ENCODE data around the gene C9orf153.
"Not testable (repeated sequence)": the region's sequence is repeated elsewhere in the genome, so short reads cannot be mapped to it uniquely, and the experiment has no call there.

C9orf153 gene

DNA sequence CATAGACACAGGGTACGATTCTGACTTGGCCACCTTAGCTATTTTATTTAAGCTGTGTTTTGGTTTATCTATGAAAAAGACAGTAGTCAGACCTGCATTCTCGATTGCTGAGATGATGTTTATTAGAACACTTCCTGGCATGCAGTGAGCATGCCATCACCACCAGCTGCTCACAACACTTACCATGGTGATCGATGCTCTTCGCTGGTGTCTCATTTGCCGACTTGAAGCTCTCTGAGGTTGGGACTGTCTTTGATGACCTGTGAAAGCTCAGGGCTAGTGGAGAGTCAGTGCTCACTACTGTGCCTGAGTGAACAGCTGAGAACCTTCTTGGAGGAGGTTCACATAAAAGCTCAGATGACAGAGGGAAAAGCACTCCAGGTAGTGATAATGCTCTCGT lies 4.4 kb upstream of the C9orf153 start:
- DNase-seq (ENCODE audit: low spot score), result no peak

DNA sequence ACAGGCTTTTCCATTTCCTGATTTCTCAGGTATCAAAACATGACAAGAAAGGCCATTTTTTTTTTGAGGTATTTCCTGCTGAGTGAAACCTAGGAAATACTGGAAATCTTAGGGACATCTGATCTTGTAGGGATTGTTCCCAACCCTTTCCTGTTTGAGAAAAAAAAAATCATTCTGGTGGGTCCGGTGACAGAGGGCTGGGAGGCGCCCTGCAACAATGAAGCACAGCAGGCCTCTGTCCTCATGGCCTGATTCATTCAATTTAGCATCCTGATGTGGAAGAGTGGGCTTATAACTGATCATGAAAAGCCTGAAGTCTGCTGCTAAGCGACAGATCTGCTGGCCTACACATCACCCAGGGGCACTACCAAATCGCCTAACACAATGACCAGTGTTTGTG lies 3.0 kb upstream of the C9orf153 start:
- DNase-seq (ENCODE audit: low spot score), result no peak

DNA sequence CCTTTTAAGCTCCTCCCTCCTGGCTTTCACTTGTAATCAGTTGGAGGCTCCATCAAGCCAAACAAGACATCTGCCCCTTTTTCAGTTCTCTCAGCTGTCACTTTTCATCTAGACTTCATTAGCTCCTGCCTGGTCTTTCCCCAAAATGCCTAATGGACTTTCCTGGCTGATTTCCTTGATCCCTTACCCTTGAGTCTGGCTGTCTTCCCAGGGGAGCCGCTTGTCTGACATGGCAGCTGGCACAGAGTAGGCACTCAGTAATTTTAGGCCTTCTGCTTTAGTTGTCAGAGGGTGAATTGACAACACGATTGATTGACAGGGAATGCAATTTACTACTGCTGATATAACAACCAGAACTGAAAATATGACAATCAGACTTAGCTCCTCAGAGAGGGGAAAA lies 2.1 kb downstream of the C9orf153 start:
- no peak for DNase-seq (ENCODE audit: low spot score)

DNA sequence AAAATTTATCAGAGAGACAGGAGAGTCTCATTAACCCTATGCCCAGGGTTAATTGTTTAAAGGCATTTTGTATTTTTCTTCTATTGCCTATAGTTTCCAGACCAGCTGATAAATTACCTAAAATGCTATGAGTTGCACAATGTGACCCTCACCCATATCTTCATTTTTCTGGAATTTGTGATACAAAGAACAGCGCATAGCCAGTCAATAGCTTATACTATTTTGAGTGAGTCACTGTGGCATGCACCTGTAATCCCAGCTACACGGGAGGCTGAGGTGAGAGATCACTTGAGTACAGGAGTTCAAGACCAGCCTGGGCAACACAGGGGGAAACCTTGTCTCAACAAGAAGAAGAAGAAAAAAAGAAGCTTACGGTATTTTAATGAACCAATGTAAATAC lies 2.8 kb downstream of the C9orf153 start:
- no peak for DNase-seq (ENCODE audit: low spot score)

DNA sequence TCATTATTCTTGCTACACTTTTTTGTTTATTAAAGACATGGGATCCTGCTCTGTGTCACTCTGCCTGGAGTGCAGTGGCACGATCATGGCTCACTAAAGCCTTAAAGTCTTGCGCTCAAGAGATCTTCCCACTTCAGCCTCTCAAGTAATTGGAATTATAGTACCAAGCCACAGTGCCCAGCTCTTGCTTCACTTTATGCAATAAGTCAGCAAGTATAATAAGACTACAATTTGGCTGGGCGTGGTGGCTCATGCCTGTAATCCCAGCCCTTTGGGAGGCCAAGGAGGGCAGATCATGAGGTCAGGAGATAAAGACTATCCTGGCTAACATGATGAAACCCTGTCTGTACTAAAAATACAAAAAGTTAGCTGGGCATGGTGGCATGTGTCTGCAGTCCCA lies 5.9 kb downstream of the C9orf153 start:
- DNase-seq (ENCODE audit: low spot score), result no peak

DNA sequence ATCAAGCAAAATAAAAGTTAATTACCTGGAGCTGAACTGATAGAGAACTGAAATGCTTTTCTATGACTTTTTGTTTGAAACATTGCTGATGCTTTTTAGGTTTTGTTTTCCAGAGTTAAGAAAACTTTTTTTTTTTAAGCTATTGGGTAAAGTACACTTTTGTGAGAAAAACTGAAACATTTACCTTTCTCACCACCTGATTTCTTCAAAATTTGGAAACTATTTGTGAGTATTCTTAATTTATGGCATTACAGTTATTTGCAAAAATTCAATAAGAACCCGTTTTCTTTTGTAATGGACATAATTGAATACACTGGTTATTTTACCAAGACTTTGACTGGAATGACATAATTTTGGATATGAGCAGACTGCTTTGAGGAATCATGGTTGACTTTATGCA lies 6.6 kb downstream of the C9orf153 start:
- no peak for DNase-seq (ENCODE audit: low spot score)

DNA sequence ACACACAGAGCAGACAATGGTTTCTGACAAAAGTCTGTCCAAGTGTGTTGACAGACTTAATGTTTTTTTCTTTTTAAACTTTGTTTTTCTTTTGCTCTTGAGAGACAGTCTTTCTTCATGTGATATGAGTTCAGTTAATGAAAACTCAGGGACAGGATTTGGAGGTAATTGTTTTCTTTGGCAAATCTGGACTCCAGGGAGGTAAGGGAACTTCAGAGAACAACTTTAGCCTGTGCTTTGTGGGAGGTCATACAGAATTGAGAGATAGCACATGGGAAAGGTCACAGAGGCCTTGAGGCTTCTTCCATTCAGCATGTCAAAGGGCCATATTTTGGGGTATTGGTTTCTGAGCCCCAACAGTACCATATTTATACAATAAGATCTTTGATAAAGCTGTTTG lies 9.3 kb downstream of the C9orf153 start:
- no peak for DNase-seq (ENCODE audit: low spot score)

DNA sequence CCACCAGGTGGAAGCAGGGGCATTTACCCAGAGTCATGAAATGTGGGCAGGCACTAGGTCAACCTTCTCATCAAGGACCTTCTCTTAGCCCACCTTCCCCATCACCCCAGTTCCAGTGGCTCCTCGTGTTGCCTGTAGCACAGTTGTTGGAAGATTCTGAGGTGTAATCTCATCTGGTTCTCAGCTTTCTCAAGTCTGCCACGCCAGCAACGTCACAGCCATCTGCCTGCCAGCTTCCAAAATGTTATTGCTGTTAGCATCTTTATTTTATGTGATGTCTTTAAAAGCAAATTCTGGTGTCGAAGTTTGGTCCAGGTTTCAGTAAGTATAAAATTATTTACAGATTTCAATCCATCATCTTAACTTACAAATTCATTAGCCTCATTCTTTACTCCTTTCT lies 10.7 kb downstream of the C9orf153 start:
- no peak for DNase-seq (ENCODE audit: low spot score)

DNA sequence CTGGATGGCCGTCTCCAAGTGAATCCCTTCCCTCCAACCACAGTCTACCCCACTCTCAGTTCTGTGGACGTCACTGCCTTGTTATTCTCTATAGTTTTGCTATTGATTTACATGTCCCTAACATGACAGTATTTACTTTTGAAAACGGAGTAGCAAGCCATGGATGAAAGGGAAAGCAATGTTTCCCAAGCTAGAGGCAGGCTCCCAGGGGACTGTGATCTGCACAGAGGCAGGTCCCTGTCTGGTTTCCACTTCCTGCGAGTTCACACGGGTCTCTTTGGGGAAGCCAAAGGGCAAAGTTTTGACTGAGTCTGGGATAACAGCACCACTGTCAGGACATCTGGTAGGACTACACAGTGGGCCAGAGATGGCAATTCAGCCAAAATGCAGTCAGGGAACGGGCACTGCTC lies 12.7 kb downstream of the C9orf153 start:
- no peak for DNase-seq (ENCODE audit: low spot score)

DNA sequence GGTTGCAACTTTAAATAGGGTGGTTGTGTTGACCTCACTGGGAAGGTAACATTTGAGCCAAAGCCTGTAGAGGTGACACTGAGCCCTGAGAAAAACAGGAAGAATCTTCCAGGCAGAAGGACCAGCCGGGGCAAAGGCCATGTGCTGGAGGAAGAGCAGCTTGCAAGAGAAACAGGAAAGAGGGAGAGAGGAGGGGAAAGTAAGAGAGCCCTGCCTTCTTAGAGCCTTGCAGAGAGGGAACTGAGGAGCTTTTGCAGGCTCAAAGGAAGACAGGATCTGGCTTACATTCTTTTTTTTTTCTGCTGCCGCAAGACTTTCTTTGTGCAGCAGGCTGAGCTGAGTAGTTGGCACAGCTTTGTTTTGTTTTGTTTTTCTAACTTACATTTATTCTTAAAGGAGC lies 17.4 kb downstream of the C9orf153 start:
- DNase-seq (ENCODE audit: low spot score), result no peak

DNA sequence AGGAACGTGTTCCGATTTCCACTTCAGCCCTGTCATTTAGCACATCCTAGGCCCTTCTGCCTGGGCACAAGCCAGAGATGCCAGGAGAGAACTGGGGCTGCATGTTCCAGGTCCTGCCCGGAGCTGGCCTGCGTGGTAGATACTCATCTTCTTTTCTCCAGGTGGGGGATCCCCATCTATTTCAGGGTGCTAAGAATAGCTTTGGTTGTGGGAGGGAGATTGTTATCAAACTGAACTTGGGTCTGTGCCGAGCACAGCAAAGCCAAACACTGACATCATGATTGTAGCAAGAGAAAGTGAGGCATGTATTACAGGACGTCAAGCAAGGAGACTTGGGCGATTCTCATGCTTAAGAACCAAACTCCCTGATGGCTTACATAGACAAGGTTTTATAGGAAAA lies 18.2 kb downstream of the C9orf153 start:
- DNase-seq (ENCODE audit: low spot score), result no peak

DNA sequence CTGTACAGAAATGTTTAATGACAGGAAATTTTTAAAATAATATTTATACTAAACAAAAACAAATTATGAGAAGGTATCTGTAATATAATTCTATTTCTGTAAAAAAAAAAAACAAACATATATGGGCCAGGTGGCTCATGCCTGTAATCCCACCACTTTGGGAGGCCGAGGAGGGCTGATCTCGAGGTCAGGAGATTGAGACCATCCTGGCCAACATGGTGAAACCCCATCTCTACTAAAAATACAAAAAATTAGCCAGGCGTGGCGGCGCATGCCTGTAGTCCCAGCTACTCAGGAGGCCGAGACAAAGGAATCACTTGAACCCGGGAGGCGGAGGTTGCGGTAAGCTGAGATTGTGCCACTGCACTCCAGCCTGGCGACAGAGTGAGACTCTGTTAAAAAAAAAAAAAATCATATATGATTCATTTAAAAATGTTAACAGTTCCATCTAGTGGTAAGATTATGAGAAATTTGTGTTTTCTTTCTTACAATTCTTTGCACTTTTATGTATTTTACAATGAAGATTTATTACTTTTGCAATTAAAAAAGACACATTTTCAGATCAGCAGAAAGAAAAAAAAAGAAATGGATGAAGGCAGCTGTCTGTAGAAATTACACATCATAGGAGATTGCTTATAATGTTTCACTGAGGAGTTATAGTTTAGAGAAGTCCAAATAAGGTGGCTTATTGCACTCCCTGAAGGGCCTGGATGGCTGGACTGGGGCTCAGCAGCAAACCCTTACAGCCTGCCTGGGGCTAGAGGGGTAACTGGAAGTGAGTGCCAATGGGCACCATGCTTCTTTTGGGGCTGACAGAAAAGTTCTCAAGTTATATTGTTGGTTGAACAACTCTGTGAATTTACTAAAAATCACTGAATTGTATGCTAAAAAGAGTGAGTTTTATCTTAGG lies 20.3 kb downstream of the C9orf153 start:
- no peak for DNase-seq (ENCODE audit: low spot score)

DNA sequence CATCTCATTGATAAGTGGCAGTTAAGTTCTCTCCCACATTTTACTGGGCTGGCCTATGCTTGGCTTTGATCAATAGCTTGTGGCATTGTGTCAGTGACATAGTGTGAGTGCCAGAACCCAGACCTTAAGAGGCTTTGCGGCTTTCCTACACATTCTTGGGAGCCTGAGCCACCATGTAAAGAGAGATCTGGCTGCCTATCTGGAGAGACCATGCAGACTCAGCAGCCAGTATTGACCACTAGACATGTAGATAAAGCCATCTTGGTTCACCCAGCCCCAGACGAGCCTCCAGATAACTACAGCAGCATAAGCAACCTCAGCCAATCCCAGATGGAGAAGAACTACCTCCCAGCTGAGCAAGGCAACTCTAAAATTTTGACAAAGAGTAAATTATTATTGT lies 28.6 kb downstream of the C9orf153 start:
- DNase-seq (ENCODE audit: low spot score), result no peak

DNA sequence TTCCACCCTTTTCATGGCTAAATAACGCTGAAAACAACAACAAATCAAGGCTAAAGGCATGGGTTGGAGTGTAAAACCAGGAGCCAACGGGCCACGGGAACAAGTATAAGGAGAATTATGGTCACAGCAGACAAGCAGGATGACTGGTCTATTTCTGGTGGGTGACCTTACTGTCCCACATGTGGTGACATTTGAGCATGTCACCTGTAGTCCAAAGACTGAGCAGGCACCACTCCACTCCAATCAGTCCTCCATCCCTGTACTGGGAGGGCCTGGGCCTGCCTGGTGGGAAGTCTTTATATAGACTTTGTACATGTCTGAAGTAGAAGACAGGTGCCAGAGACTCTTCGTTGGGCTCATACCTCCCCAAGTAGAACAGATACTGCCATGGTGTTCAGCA lies 36.8 kb downstream of the C9orf153 start:
- no peak for DNase-seq (ENCODE audit: low spot score)

DNA sequence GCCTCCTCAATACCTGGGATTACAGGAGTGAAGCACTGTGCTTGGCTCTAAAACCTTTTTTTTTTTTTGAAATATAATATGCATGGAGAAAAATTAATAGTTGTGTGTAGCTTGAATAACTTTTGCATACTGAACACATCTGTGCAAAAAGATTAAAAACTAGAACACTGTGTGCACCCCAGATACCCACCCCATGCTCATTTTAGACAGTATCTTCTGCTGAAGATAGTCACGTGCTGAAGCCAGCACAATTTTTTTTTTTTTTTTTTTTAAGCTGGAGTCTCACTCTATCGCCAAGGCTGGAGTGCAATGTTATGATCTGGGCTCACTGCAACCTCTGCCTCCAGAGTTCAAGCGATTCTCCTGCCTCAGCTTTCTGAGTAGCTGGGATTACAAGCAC lies 39.9 kb downstream of the C9orf153 start:
- no peak for DNase-seq (ENCODE audit: low spot score)

DNA sequence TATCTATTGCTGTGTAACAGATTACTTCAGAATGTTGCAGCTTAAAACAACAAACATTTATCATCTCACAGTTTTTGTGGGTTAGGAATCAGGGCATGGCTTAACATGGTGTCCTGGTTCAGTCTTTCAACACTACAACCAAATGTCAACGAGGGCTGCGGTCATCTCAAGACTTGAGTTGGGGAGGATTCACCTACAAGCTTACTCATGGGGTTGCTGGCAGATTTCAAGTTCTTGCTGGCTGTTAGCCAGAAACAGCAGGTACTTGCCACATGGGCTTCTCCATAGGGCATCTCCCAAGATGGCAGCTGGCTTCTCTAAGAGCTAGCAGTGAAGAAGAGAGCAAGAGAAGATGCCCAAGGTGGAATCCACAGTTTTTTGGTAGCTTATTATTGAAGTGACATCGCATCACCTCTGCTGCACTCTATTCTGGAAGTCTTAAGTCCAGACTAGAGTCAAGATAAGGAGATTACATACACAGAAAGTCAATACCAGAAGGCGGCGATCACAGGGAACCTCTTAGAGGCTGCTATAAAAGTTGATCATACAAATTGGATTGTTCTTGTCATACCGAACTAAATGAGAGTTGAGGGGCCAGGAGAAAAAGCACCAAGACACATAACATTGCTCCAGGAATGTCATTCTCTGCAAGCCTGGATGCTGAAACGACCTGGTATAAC lies 42.2 kb downstream of the C9orf153 start:
- no peak for DNase-seq (ENCODE audit: low spot score)

DNA sequence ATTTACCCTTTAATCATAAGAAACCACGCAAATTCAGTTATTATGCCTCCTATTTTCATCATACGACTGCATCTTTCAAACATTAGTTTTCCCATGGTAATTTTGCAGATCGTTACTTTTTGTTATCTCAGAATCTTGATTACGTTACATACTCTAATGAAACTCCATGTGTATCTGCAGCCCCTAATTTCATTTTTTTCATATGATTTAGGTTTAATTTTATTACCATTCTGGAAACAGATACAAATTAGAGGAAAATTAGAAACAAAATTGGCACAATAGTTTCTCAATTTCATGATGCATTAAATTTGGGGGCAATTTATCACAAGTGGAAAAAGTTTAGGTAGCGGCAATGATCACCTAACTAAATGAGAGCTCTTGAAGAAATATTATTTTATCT lies 52.3 kb downstream of the C9orf153 start:
- DNase-seq (ENCODE audit: low spot score), result no peak

DNA sequence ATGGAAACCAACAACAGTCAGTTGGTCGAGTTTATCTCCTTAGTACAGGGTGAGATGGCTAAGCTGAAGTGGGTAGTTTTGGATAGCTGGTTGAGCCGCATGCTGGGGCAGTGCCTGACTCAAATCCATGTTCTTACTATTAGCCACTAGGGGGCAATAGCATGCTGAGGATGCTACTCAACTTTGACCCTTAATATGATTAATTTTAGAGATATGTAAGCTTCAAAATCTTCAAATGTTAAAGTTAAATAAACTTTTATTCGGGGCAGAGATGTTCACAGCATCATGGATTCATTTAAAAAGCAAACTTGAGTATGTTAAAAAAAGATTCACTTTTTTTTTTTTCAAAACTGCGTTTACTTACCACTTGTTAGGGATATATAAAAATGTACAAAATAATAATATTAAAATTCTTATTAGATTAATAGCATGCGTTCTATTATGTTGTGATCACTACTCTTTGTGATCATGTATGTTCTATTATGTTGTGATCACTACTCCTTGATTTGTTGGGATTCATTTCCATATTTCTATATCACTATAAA lies 57.0 kb downstream of the C9orf153 start:
- no peak for DNase-seq (ENCODE audit: low spot score)

DNA sequence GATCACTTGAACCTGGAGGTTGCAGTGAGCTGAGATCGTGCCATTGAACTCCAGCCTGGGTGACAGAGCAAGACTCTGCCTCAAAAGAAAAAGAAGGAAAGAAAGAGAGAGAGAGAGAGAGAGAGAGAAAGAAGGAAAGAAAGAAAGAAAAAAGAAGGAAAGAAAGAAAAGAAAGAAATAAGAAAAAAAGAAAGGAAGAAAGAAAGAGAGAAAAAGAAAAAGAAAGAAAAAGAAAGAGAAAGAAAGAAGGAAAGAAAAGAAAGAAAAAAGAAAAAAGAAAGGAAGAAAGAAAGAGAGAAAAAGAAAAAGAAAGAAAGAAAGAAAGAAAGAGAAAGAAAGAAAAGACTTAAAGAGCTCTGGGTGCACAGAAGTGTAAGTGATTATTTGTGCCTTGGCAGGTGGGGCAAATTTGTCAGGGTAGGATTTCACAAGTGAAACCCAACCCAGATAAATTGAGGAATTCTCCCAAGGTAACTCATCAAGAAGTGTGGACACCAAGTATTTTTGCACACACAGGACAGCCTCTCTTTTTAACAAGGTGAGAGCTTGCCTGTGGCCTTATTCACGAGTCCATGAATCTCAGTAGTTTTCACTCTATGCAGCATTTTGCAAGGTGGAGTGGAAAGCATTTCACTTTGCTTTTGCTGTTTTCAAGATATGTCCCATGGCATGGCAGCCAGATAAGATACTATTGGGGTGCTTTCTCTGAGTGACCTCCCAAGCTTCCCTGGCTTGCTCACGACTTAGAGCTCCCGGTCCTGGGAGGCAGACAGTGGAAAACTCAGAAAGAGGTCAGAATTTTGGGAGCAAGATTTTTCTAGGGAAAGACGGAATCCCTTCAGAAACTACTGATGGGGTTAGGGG lies 57.8 kb downstream of the C9orf153 start:
- DNase-seq (ENCODE audit: low spot score), result no peak

DNA sequence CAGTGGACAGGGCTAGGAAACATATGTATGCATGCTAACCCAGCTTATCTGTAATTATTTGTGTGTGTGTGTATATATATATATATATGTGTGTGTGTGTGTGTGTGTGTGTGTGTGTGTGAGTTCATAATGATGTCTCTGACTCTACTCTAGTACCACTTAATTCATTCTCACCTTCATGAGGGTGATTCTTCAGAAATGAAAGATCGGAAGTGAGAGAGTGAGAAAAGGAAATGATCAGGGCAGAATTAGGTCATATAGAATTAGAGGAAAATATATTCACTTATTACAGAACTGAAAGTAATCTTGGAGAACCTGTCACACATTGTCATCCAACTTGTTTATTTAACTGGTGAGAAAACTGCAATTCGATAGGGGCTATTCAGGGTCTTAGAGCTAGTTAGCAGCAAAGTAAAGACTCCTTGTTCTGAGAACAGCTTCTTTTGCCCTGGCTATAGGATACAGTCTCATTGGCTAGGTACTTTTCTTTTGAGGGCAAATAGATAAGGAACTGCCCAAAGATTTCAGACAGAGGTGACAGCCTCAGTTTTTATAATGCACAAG lies 58.8 kb downstream of the C9orf153 start:
- DNase-seq (ENCODE audit: low spot score), result no peak

DNA sequence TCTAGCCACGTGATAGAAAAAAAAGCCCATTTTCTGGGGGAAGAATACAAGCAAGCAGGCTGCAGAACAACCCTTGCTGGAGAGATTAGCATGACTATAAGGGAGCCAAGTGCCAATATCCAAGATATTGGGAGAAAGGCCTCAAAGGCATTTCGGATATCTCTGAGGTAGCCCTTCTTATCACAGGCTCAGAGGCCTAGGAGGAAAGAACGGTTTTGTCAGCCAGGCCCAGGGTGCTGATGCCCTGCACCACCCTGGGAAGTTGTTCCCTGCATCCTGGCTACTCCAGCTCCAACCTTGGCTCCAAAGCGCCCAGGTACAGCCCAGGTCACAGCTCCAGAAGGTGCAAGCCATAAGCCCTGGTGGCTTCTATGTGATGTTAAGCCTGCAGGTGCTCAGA lies 66.4 kb downstream of the C9orf153 start:
- no peak for DNase-seq (ENCODE audit: low spot score)

DNA sequence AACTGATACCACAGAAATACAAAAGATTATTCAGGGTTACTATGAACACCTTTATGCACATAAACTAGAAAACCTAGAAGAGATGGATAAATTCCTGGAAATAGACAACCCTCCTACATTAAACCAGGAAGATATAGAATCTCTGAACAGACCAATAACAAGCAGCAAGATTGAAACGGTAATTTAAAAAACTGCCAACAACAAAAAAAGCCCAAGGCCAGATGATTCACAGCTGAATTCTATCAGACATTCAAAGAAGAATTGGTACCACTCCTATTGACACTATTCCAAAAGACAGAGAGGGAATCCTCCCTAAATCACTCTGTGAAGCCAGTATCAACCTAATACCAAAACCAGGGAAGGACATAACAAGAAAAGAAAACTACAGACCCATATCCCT lies 68.8 kb downstream of the C9orf153 start:
- not testable (repeated sequence) for DNase-seq (ENCODE audit: low spot score)

Data from left forelimb (tissue), 1 donor.